Vagina (tissue), 2 donors: ENCODE measurements around the gene LGR6.

ENCODE experiments used
- POLR2A ChIP-seq, 2 donors: fragments of 450-650 bp; IDR thresholded peaks; one replicate each; pipeline ENCODE4 v1.6.1; 2017; ENCODE audit warnings: antibody characterized with exemption in 2 of 2, mild to moderate bottlenecking in 2 of 2, moderate library complexity in 2 of 2
- POLR2AphosphoS5 ChIP-seq, 2 donors: sonication (generic); formaldehyde crosslinking; IDR thresholded peaks; one replicate each; pipeline ENCODE4 v1.9.0; 2017; ENCODE audit warnings: antibody characterized with exemption in 2 of 2, mild to moderate bottlenecking in 2 of 2, low read depth in 1 of 2; ENCODE audit not compliant: insufficient read depth in 1 of 2
- TF ChIP-seq, protein P1 (sequence below), 3 experiments: fragments of 450-650 bp in 2 of 3; fragments of 200-600 bp in 1 of 3; sonication (generic) in 1 of 3; IDR thresholded peaks; one replicate each; pipeline ENCODE4 v1.5.1; 2017 to 2019; ENCODE audit warnings: antibody characterized with exemption in 3 of 3, mild to moderate bottlenecking in 2 of 3, moderate library complexity in 2 of 3

DNA sequence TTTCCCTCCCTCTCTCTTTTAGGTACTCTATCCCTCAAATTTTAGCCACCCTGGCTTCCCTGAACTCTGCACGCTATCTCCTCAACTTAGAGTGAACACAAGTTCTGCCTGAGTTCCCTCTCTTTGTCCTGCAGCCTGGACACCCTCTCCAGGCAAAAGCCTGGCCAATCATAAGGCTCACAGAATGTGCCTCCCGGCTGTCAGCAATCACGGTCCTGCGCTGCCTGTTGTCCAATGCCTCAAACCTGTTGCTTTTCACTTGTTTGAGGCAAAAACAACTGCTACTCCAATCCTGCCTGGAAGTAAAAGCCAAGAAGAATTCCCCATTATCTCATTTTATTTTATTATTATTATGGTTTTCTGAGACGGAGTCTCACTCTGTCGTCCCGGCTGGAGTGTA is 66.1 kb downstream of the LGR6 start:
- TF ChIP-seq, protein P1, sequence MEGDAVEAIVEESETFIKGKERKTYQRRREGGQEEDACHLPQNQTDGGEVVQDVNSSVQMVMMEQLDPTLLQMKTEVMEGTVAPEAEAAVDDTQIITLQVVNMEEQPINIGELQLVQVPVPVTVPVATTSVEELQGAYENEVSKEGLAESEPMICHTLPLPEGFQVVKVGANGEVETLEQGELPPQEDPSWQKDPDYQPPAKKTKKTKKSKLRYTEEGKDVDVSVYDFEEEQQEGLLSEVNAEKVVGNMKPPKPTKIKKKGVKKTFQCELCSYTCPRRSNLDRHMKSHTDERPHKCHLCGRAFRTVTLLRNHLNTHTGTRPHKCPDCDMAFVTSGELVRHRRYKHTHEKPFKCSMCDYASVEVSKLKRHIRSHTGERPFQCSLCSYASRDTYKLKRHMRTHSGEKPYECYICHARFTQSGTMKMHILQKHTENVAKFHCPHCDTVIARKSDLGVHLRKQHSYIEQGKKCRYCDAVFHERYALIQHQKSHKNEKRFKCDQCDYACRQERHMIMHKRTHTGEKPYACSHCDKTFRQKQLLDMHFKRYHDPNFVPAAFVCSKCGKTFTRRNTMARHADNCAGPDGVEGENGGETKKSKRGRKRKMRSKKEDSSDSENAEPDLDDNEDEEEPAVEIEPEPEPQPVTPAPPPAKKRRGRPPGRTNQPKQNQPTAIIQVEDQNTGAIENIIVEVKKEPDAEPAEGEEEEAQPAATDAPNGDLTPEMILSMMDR (IDR thresholded peaks at IDR 0.05) = no peak
- no peak for TF ChIP-seq POLR2A (IDR thresholded peaks at IDR 0.05)
- no peak for TF ChIP-seq POLR2AphosphoS5 (IDR thresholded peaks at IDR 0.05; ENCODE audit: insufficient read depth in 1 of 2, low read depth in 1 of 2)
